Measurements from ENCODE around the gene FYN.

The FYN gene

DNA sequence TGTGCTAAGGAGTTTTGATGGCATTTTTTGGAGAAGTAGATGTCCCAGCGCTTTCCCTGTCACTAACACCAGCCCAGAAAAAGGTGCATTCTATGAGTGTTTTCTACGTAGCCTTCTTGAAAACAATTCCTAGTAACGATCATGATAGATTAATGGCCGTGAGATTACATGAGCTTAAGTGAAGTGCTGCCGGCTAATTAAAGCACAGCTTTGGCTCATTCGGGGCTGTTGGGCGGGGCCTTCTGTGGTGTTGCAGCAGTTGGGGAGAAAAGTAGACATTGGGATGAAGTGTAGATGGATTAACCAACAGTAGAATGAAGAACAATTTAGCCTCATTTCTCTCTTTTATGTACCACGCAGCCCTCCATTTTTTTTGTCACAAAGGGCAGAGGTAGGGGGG lies 246.8 kb downstream of the FYN start:
- no peak for DNase-seq (ENCODE audit: low read depth in 2 of 2)

DNA sequence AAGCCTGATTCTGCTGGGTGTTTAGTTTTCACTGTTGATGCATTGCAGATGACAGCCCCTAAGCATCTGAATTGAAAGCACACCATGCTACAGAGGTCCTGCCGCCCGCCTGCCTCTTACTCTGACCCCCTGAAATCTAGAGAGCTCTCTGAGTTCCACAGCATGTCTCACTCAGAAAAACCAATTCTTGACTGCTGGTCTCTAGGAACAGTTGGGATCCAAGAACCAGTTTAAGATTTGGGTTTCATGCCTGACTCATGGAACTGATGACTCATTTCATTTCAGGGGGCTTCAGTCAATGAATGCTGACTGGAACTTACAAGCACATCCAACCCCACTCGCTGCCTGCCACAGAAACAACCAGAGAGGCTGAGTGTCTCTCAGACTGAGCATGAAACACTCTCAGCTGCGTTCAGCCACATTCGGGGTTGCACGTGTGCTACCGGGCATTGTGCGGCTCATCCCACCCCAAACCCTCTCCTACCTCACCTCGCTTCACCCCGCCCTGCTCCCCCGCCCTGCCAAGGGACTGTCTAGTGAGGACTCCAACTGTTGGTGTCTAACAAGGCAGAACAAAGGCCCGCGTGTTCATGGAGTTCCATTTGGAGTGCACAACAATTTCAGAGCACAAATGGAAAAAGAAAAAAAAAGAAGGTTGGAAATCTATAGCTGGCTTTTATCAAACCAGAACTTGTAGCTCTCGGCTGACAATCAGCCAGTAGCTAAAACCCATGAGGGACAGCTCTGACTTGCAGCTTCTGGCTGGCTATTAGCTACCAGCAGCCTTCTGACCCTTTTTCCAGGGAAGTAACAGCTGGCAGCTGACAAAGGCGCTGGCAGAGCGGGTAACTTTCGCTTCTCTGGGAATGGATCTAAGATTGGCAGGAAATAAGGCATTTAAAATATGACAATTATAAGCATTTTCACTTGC lies 247.5 kb downstream of the FYN start:
- DNase-seq (ENCODE audit: low read depth in 2 of 2), result no peak

DNA sequence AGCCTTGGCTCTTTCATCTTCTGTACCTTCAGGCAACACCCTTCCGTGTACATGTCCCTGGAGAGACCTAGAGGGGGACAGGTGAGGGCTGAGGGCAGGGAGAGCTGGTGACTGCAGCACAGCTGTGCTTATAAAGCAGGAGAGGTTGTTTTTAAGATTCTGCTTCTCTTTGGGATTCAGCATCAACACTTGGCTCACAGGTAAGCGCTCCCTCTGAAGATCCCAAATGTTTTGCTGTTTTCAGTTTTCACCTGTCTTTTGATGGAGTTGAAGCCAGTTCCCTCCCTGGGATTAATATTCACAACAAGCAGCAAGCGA lies 248.2 kb downstream of the FYN start:
- DNase-seq (ENCODE audit: low read depth in 2 of 2), result no peak

DNA sequence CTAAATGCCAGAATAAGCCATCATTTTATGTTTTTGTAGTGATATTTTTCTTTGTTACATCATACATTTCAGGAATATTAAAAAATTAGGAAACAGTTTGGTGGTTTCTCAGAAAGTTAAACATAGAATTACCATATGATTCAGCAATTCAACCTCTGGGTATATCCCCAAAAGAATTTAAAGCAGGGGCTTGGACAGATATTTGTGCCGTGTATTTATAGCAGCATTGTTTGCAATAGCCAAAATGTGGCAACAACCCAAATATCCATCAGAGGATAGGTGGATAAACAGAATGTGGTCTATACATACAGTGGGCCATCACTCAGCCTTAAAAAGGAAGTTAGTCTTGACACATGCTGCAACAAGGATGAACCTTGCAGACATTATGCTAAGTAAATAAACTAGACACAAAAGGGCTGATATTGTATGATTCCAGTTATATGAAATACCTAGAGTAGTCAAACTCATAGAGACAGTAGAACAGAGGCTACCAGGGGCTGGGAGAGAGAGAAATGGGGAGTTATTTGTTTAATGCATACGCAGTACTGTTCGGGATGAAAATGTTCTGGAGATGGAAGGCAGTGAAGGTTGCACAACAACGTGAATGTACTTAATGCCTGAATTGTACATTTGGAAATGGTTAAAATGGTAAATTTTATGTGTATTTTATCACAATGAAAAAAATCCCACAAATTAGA lies 248.7 kb downstream of the FYN start:
- no peak for DNase-seq (ENCODE audit: low read depth in 2 of 2)

DNA sequence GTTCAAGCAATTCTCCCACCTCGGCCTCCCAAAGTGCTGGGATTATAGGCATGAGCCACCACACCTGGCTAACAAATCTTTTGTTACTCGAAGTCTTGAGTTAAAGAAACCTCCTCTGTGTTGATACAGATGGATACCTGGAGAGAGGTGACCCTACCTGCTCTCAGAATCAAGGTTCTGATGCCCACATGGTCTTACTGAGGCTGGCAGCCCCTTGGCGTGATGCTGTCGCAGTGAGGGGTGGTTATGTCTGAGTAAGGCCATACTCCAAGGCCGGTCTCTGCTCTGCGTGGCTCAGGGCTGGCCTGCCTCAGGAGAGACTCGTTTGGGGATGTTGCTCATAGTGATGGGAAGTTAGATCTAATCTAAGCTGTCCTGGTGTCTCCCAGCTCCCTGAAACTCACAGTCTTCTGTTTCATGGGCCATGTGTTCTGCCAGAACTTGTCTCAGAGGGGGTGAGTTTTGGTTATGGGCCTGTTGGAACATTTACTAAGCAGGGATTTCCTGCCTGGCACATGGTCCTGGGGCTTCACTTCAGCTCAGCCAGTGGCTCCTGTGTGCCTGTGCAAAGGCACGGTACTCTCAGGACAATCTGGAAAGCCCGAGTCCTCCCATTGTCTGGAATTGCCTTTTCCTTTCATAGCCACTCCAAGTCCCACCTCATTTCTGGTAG lies 250.1 kb downstream of the FYN start:
- no peak for DNase-seq (ENCODE audit: low read depth in 2 of 2)

DNA sequence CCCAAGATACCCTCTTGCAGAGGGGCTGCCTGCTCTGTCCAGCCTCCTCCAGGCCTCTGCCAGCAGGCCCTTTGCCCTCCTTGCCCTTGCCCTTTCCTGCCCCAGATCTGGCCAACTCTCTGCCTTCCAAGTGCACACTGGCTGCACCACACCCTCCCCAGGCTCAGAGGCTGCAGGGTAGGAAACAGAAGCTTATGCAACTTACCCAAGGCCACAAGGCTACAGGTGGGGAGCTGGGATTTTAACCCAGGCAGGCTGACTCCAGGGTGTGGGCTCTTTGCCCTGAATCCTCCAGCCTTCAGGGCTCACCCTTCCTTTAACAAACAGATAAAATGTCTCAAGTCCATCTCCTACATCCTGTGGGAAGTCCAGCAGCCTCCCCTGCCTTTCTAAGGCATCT lies 253.1 kb downstream of the FYN start:
- no peak for DNase-seq (ENCODE audit: low read depth in 2 of 2)

DNA sequence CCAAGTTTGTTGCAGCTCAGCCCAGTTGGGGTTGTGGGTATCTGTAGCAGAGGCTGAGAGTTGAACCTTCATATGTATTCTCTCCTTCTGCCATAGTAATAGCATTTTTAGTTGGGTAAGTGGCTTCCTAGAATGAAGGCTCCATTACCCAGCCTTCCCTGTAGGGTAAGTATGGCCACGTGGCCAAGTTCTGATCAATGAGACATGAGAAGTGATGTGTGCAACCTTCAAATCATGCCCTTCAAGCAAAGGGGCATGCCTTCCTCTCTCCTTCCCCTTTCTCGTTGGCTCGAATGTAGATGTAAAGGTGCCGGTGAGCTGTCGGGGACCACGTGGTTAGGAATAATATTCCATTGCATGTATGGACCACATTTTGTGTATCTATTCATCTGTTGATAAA lies 254.8 kb downstream of the FYN start:
- DNase-seq (ENCODE audit: low read depth in 2 of 2), result no peak

DNA sequence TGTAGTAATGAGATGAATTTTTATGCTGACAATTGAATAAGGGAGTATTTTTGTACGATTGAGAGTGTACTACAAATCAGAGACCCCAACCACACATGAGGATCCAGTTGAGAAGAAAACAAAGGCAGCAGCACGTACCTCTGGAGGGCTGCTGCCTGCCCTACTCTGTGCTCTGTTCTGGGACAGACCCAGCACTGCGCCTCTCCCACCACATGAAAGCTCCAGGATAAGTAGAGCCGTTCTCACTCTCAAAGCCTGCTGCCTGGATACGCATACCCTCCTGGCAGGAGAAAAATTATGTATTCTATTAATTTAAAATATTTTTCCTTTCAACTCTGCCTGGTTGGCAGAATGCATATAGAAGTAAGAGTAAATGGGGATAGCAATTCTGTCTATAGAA lies 256.1 kb downstream of the FYN start:
- no peak for DNase-seq (ENCODE audit: low read depth in 2 of 2)

DNA sequence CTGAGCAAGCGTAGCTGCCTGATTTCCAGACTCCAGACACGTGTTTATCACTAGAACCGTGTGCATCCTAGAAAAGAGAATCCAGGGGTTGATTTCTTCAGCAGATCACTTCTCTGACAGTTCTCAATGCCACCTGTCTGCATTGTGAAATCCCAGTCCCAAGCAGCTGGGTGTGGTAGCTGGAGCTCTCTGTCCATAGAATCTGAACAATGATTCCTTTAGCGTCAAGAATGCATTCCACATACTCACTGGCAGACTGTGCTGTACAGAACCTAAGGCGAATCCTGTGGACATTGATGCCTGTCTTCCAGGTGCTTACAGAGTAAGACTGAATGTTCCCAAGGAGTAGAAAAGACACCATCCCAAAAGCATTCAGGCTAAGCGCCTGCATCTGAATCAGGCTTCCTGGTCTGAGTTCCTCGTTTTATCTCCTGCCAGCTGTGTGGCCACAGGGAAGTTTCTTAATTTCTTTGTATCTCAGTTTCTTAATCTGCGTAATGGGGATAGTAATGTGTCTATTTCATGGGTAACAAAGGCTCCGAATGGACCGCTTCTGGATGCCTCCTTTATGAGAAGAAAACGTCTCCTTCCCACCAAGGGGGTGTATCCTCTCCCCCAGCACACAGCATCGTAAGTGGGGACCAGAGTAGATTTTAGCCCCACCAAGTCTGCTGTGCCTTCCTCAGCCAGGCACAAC lies 257.2 kb downstream of the FYN start:
- DNase-seq (ENCODE audit: low read depth in 2 of 2), result no peak

DNA sequence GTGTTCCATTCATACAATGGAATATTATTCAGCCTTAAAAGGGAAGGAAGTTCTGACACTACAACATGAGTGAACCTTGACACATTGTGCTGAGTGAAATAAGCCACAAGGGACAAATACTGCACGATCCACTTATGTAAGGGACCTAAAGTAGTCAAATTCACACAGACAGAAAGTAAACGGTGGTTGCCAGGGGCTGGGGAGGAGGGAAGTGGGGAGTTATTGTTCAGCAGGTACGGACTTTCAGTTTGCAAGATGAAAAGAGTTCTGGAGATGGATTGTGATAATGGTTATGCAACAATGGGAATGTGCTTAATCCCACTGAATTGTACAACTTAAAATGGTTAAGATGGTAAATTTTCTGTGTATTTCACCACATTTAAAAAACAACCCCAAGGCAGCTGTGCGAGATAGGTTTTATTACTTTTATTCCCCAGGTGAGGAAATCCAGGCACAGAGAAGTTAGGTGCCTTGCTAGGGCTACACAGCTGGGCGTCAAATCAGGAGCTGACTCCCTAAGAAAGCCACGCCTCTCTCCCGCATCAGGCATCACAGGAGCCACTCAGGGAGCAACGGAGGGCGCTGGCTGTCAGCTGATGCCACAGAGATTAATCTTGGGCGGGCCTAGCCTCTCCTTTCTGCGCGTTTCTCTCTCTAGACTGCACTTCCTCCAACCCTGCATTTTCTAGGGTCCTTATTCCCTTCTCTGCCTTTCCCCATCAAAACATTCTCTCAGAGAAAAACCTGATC lies 258.2 kb downstream of the FYN start:
- DNase-seq (ENCODE audit: low read depth in 2 of 2), result no peak

DNA sequence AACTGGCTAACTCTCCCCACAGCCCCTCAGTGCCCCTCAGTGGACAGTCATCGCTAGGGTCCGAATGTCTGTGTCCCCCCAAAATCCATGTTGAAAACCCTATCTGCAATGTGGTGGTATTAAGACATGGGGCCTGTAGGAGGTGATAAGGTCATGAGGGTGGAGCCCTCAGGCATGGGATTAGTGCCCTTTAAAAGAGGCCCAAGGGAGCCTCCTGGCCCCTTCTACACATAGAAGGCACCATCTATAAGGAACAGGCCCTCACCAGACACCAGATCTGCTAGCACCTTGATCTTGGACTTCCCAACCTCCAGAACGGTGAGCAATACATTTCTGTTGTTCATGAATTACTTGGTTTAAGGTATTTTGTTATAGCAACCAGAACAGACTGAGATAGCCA lies 260.9 kb downstream of the FYN start:
- no peak for DNase-seq (ENCODE audit: low read depth in 2 of 2)

DNA sequence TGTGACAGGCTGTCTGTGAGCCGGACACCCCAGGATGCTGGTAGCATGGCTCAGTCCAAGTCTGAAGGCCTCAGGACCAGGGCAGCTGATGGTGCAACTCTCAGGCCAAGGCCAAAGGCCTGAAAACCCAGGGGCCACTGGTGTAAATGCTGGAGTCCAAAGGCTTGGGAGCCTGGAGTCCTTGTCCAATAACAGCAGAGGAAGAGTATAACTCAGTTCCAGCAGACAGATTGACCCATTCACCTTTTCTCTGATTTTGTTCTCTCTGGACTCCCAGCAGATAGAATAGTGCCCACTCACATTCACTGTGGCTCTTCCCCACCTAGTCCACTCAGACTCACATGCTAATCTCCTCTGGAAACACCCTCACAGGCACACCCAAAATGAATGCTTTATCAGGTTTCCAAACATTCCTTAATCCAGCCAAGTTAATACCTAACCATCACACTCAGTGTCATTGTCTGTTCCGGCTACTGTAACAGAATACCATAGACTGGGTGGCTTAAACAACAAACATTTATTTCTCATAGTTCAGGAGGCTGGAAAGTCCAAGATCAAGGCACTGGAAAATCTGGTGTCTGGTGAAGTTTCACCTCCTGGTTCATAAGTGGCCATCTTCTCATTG lies 262.6 kb downstream of the FYN start:
- DNase-seq (ENCODE audit: low read depth in 2 of 2), result no peak

All from activated CD4-positive, alpha-beta T cell treated with anti-CD3 and anti-CD28 coated beads for 24 hours (primary cell).